ENCODE results near the gene BOC.

The BOC gene

GRCh38 chr3:113273604-113274378 is 62.4 kb downstream of the BOC start:
- no peak for DNase-seq (ENCODE audit: low spot score)
- in situ Hi-C loops (cut with MboI; ENCODE audit: low pct_unique_long_range_greater_than_20kb, low sequenced_read_pairs, unreplicated experiment), result no loop called here
- TF ChIP-seq CTCF (IDR thresholded peaks at IDR 0.05; ENCODE audit: extremely low read depth, insufficient read depth, missing control alignments), result no peak

- no peak for DNase-seq (ENCODE audit: low spot score)
- no peak for TF ChIP-seq CTCF (IDR thresholded peaks at IDR 0.05; ENCODE audit: extremely low read depth, insufficient read depth, missing control alignments)
- in situ Hi-C loops (cut with MboI; ENCODE audit: low pct_unique_long_range_greater_than_20kb, low sequenced_read_pairs, unreplicated experiment), result no loop called here
Measured at GRCh38 chr3:113274425-113275257, 63.3 kb downstream of the BOC start.

GRCh38 chr3:113275258-113275556 is 63.9 kb downstream of the BOC start:
- TF ChIP-seq CTCF (IDR thresholded peaks at IDR 0.05; ENCODE audit: extremely low read depth, insufficient read depth, missing control alignments), result no peak
- no peak for DNase-seq (ENCODE audit: low spot score)
- in situ Hi-C loops (cut with MboI; ENCODE audit: low pct_unique_long_range_greater_than_20kb, low sequenced_read_pairs, unreplicated experiment), result no loop called here

GRCh38 chr3:113275583-113275928 is 64.2 kb downstream of the BOC start:
- in situ Hi-C loops (cut with MboI; ENCODE audit: low pct_unique_long_range_greater_than_20kb, low sequenced_read_pairs, unreplicated experiment), result no loop called here
- TF ChIP-seq CTCF (IDR thresholded peaks at IDR 0.05; ENCODE audit: extremely low read depth, insufficient read depth, missing control alignments), result no peak
- no peak for DNase-seq (ENCODE audit: low spot score)

- TF ChIP-seq CTCF (IDR thresholded peaks at IDR 0.05; ENCODE audit: extremely low read depth, insufficient read depth, missing control alignments), result no peak
- DNase-seq (ENCODE audit: low spot score), result peak; percentile 64
- in situ Hi-C loops (cut with MboI; ENCODE audit: low pct_unique_long_range_greater_than_20kb, low sequenced_read_pairs, unreplicated experiment), result no loop called here
Measured at GRCh38 chr3:113275929-113276750, 64.8 kb downstream of the BOC start.

GRCh38 chr3:113276751-113277080 is 65.4 kb downstream of the BOC start:
- no peak for TF ChIP-seq CTCF (IDR thresholded peaks at IDR 0.05; ENCODE audit: extremely low read depth, insufficient read depth, missing control alignments)
- in situ Hi-C loops (cut with MboI; ENCODE audit: low pct_unique_long_range_greater_than_20kb, low sequenced_read_pairs, unreplicated experiment), result no loop called here
- no peak for DNase-seq (ENCODE audit: low spot score)
